ENCODE data around the gene SMAD7. TPM values are rescaled to one million over a fixed set of nuclear protein-coding genes. Genes with fewer than 3 reads are reported as not detected.

Gene SMAD7
- total and polyA plus RNA-seq, 4 donors = 11.8 to 58.8 (median 35.8) TPM

DNA sequence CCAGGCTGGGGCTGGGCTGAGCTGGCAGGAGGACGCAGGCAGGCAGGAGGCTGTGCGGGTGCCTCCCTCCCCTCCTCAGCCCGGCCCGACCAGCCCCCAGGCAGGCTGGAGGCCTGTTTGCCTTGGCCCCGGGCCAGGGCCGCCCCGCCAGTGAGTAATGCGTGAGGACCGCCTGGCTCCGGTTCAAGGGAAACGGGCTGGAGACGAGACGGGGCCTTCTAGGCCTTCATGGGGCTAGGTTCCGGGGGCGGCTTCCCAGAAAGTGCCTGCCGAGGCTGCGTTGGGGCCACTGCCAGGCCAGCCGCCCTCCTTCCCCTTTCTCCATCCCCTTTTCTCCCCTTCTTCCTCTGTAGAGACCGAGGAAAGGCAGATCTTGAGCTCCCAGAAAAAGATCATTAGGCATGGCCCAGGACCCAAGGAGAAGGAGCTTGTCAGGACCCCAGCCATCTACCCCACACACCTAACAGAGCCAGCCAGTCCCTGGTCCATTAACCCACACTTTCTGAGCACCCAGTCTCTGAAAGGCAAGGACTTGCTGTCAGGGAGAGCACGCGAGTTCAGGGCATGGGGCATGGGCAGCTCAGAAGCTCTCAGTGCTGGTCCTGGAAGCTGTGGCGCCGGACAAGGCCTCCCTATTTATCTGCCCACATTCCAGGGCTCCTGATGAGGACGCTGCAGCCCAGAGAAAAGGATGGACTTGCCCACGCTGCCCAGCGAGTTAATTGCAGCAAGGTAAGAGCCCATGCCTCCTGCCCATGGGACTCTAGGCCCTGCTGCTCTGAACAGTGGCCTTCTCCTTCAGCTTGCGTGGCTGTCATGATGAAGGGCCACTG is 48.5 kb downstream of the SMAD7 start:
- ATAC-seq (ENCODE audit: insufficient read depth, low FRiP score) (peak; percentile 76), DNase-seq (peak; percentile 95 to 97 (median 95))
- Histone ChIP-seq H3K4me1 (ENCODE audit: control insufficient read depth in 5 of 5, insufficient read depth in 5 of 5, low read length in 5 of 5) (peaks cover 8 to 19% (median 12%) of the 10 kb centered on the region in 5 donors), H3K9ac (ENCODE audit: insufficient read depth in 1 of 2, low read length in 2 of 2) (peak overlapping the region in 1 of 2 donors; percentile 62), H3K4me3 (no peak overlapping the region), H3K36me3 (ENCODE audit: control insufficient read depth in 4 of 4, insufficient read depth in 4 of 4, low read length in 4 of 4) (no peaks in the 10 kb centered on the region), H3K27ac (ENCODE audit: low read depth in 1 of 2, low read length in 1 of 2) (peak overlapping the region; percentile 24 to 86), H3K27me3 (ENCODE audit: control insufficient read depth in 3 of 3, insufficient read depth in 3 of 3, low read length in 2 of 3) (no peaks in the 10 kb centered on the region), H3K9me3 (ENCODE audit: control insufficient read depth in 4 of 4, insufficient read depth in 3 of 4, low read length in 3 of 4) (peaks cover 0 to 14% (median 2%) of the 10 kb centered on the region in 4 donors)
- TF ChIP-seq, protein P1, sequence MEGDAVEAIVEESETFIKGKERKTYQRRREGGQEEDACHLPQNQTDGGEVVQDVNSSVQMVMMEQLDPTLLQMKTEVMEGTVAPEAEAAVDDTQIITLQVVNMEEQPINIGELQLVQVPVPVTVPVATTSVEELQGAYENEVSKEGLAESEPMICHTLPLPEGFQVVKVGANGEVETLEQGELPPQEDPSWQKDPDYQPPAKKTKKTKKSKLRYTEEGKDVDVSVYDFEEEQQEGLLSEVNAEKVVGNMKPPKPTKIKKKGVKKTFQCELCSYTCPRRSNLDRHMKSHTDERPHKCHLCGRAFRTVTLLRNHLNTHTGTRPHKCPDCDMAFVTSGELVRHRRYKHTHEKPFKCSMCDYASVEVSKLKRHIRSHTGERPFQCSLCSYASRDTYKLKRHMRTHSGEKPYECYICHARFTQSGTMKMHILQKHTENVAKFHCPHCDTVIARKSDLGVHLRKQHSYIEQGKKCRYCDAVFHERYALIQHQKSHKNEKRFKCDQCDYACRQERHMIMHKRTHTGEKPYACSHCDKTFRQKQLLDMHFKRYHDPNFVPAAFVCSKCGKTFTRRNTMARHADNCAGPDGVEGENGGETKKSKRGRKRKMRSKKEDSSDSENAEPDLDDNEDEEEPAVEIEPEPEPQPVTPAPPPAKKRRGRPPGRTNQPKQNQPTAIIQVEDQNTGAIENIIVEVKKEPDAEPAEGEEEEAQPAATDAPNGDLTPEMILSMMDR (IDR thresholded peaks at IDR 0.05; ENCODE audit: control extremely low read depth, extremely low read depth) = no peak
- 31 to 38% methylated on average over 23 to 27 of the region's 27 CpGs for WGBS, 2 donors

DNA sequence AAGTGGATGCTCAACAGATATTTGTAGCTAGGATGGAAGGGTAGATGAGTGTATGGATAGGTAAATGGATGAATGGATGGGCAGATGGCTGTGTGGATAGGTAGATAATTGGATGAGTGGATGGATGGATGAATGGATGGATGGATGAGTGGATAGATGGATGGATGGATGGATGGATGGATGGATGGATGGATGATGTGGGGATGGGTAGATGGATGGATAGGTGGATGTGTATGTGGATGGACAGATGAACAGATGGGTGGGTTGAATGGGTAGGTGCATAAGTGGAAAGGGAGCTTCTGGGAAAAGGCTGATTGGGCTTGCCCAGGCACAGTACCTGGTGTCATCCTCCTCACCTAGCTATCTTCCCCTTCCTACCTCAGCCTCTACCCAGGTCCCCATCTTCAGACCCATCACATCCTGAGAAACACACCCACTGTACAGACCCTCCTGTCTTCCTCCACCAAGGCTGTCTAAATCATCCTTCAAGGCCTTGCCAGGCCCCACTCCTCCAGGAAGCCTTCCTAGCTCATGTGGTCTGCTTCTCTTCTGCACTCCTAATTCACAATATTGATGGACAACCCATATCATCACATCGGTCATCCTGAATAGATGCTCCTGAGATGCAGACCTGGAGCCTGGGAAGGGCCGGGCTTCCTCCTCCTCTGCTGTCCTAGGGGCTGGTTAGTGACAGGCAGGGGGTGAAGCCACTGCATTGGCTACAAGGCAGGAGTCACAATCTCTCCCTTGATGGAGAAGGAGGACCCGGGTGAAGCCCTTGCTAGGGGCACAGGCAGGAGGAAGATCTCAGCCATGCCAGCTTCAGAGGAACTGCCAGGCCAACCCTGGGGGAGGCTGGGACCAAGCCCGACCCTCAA is 49.4 kb downstream of the SMAD7 start:
- Histone ChIP-seq H3K36me3 (ENCODE audit: control insufficient read depth in 4 of 4, insufficient read depth in 4 of 4, low read length in 4 of 4) (no peaks in the 10 kb centered on the region), H3K9ac (ENCODE audit: insufficient read depth in 1 of 2, low read length in 2 of 2) (peak overlapping the region in 1 of 2 donors; percentile 2), H3K27me3 (ENCODE audit: control insufficient read depth in 3 of 3, insufficient read depth in 3 of 3, low read length in 2 of 3) (no peaks in the 10 kb centered on the region), H3K27ac (ENCODE audit: low read depth in 1 of 2, low read length in 1 of 2) (peak overlapping the region in 1 of 2 donors; percentile 86), H3K9me3 (ENCODE audit: control insufficient read depth in 4 of 4, insufficient read depth in 3 of 4, low read length in 3 of 4) (peaks cover 0 to 14% (median 2%) of the 10 kb centered on the region in 4 donors), H3K4me3 (no peak overlapping the region), H3K4me1 (ENCODE audit: control insufficient read depth in 5 of 5, insufficient read depth in 5 of 5, low read length in 5 of 5) (peaks cover 8 to 19% (median 16%) of the 10 kb centered on the region in 5 donors)
- ATAC-seq (ENCODE audit: insufficient read depth, low FRiP score) = no peak
- 45 to 48% methylated on average over 4 of the region's 4 CpGs for WGBS, 2 donors
- TF ChIP-seq, protein P1 (IDR thresholded peaks at IDR 0.05; ENCODE audit: control extremely low read depth, extremely low read depth) = no peak
- DNase-seq = no peak

GRCh38 chr18:48900469-48900868 is 50.3 kb downstream of the SMAD7 start:
- TF ChIP-seq, protein P1 (IDR thresholded peaks at IDR 0.05; ENCODE audit: control extremely low read depth, extremely low read depth) = no peak
- Histone ChIP-seq H3K9me3 (ENCODE audit: control insufficient read depth in 4 of 4, insufficient read depth in 3 of 4, low read length in 3 of 4) (peaks cover 0 to 12% (median 2%) of the 10 kb centered on the region in 4 donors), H3K27me3 (ENCODE audit: control insufficient read depth in 3 of 3, insufficient read depth in 3 of 3, low read length in 2 of 3) (no peaks in the 10 kb centered on the region), H3K27ac (ENCODE audit: low read depth in 1 of 2, low read length in 1 of 2) (no peak overlapping the region), H3K4me3 (no peak overlapping the region), H3K36me3 (ENCODE audit: control insufficient read depth in 4 of 4, insufficient read depth in 4 of 4, low read length in 4 of 4) (no peaks in the 10 kb centered on the region), H3K4me1 (ENCODE audit: control insufficient read depth in 5 of 5, insufficient read depth in 5 of 5, low read length in 5 of 5) (peaks cover 8 to 19% (median 16%) of the 10 kb centered on the region in 5 donors), H3K9ac (ENCODE audit: insufficient read depth in 1 of 2, low read length in 2 of 2) (no peak overlapping the region)
- WGBS, 2 donors = 98 to 100% methylated on average over 1 of the region's 1 CpG
- DNase-seq (no peak), ATAC-seq (ENCODE audit: insufficient read depth, low FRiP score) (no peak)

Measured in lung (tissue), 12 donors.